HG03135 (cell line): Measurements from ENCODE around the gene ANAPC13.

Experiments
- ATAC-seq: cut with Tn5 transposase; IDR thresholded peaks from one replicate; pipeline ENCODE4 v1.9.1; 2021; ENCODE audit warnings: mild to moderate bottlenecking, moderate library complexity; ENCODE audit not compliant: unreplicated experiment

The ANAPC13 gene

DNA sequence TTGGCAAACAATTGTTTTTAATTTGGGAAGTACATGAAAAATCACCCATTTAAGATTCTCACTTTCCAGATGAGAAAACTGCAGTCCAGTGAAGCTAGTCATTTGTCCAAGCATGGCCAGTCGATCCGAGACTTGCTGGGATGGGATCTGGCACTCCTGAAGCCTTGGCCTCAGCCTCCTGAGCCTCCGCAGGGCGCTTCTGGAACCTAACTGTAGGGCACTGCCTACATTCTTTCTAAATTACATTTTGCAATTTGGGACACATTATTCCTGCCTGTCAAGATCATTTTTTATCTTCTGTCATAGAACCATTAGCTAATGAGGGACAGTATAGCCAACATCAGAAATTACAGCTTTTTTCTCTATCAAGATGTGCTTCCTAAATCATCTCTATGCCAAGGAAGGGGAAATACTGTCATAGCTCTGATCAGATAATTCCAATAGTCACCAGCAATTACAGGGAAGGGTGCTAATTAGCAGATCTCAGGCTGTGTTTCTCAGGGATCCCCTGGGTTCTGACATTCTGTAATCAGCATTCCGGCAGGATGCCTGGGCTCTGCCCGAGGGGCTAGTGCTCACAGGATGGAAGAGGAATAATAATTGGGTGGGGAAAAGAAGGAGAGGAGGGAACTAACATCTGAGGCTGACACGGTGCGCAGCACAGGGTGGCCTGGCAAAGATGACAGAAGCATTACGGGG lies 28.3 kb downstream of the ANAPC13 start:
- no peak for ATAC-seq

DNA sequence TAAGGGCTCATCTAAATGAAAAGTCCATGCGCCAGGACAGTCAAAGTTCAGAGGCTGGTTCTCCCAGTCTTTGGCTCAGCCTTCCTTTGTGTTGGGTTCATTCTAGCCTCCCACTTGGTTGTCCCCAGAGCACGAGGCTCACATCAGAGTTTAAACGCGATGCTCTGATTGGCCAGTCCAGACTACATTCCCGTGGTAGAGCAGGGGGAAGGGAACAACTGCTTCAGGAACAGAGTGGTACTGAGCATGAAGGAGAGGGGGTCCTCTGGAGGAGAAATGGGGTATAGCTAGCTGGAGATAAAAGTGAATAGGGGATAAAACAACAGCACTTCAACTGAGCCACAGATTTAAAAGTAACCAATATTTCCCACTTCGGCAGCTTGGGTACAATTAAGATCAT lies 32.2 kb downstream of the ANAPC13 start:
- no peak for ATAC-seq

DNA sequence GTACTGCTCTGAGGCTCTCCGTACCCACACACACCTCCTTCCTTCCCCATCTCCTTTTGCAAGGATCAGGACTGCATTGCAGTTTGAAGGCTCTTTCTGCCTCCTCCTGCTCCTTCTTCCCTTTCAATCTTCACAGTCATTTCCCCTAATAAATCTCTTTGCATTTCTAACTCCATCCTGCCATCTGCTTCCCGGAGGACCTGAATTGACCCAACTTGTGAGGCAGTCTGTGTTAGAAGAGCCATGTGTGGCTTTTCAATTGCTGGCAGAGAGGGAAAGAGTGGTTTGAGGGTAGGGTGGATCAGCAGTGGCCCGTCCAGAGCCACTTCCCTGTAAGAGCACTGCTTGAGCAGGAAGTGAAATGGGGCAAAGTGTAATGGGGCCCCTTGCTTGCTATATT lies 35.8 kb downstream of the ANAPC13 start:
- ATAC-seq: no peak

DNA sequence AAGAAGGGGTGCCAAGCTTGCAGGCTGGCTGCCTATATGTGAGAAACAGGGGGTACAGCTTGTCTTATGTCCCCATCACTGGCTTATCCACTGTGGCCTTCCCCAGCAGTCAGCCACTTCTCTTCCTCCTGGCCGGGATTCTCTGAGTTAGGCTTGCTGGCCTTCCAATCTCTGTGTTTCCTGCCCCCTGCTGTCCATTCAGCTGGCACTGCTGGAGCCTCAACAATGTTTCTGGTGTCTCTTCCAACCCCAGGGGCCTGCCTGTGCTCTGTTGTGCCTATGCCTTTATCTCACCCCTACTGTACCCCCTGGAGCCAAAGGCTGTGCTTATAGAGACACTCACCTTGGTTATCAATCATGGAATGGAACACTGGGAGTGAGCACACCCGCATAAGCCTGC lies 36.5 kb downstream of the ANAPC13 start:
- ATAC-seq: no peak

DNA sequence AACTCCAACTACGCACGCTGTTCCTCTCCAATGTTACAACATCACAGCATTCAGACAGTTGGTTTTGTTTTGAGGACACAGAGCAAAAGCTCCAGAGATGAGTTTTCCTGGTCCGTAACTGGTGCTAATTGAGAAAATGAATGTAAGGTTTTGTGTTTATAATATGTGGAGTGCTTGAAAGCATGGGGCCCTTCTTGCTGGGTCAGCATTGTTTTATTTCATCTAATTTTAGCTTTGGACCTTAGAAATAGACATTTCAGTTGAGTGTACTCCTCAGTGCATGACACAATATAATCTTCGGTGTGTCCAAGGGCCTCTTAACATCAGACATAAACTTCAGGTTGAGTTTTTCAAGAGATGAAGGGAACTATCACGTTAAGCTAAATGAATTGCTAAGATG lies 37.1 kb downstream of the ANAPC13 start:
- no peak for ATAC-seq

DNA sequence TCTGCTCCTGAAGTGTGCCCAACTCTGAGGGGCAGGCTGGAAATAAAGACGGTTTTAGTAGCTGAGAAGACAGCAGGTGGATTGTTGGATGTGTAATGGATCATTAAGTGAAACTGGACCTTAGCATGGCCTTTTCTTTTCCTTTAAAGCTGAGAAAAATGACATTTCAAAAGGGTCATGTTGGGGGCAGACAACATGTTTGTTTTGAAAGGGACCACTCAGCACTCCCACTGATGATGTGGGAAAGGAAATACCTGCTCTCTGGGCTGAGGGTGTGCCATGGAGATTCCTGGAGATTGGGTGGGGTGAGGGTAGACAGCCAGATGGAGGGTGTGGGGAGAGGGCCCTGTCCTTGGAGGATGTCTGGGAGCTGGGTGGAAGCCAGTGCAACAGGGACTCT lies 38.4 kb downstream of the ANAPC13 start:
- no peak for ATAC-seq

DNA sequence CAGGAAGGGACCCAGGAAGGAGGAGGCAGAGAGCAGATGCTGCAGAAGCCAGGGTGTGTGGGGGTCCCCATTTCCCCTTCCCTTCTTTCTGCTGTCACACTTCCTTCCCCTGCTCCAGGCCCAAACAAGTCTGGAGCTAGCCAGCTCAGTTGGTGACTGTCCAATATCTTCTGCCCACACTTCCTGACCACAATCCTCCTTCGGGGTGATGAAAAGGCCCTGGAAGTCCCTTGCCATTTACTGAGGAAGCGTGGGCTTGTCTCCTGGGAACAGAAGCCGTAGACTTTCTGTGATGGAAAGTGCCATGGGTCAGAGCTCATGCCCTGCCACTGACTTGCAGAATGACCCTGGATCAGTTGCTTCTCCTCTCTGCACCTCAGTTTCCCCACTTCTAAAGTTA lies 39.0 kb downstream of the ANAPC13 start:
- ATAC-seq: no peak

DNA sequence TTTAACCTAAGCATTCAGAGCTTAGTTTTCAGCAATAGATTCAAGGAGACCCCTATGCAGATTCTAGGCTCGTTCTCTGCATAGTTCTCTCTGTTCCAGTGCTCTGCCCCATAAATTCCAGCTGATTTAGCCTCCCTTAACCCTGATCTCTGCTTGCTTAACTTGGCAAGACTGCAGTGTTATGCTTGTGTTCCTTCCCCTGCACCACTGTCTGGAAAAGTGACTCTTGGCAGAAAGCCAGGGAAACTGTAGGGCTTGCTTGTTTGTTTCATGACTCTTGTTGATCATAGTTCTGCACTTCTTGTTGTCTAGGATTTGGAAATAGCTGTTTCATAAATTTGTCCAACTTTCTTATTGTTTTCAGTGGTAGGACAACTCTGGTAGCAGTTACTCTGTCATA lies 40.1 kb downstream of the ANAPC13 start:
- no peak for ATAC-seq

DNA sequence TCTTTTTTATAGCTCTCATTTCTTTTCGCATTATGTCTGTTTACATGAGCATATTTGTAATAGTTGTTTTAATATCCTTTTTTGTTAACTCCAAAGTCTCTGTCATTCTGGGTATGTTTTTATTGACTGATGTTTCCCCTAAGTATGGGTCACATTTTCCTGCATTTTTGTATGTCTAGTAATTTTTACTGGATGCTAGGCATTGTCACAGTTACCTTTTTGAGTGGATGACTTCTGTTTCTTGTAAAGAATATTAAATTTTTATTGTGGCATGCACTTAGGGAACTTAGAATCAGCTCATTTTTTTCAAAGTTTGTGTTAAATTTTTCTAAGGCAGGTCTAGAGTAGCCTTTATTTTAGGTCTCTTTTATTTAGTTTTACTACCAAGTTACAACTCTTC lies 40.7 kb downstream of the ANAPC13 start:
- ATAC-seq: no peak

DNA sequence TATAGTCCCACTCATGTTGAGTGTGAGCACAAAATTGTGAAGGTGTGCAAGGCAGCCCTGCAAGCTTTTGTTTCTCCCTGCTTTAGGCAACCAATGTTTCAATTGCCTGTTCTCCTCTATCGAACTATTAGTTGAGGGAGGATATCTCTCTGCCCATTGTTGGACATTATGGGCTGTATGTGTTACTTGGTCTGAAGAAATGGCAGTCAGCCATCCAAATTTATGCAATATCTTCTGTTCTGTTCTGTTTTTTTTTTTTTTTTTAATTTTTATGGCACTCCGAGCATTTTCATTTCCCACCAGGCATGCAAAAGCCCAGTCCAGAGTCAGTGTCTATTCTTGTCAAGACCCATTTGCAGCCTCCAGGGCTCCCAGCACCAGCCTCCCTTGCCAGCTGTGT lies 44.0 kb downstream of the ANAPC13 start:
- no peak for ATAC-seq

DNA sequence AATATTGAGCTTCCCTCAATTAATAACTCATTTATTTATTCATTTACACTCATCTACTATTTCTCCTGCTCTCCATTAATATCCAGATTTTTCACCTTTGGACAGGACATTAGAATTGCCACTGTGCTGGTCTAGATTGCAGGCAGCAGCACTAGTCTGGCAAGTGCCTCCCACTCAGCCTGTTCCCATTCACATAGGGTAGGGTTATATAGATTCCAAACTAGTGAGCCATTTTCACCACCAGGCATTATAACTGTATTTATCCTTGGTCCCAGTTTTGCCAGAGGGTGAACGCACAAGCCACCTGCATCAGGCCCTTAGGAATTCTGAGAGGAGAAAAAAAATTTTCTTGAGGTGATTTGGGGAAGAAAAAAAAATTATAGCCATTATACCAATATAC lies 44.5 kb downstream of the ANAPC13 start:
- ATAC-seq: no peak

DNA sequence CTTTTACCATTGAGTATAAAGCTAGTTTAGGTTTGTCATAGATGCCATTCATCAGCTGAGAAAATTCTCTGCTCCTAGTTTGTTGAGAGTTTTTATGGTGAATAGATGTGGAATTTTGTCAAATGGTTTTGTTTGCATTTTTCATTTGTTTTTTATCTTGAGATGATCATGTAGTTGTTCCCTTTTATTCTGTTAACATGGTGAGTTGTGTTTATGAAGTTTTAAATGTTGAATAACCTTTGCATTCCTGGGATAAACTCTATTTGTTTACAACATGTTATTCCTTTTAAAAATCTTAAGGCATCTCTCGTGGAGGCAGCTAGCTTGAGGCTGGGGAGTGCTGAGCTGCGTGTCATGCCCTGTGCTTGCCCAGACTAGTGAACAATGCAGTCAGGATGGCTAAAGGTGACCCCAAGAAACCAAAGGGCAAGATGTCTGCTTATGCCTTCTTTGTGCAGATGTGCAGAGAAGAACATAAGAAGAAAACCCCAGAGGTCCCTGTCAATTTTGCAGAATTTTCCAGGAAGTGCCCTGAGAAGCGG lies 48.5 kb downstream of the ANAPC13 start:
- no peak for ATAC-seq

DNA sequence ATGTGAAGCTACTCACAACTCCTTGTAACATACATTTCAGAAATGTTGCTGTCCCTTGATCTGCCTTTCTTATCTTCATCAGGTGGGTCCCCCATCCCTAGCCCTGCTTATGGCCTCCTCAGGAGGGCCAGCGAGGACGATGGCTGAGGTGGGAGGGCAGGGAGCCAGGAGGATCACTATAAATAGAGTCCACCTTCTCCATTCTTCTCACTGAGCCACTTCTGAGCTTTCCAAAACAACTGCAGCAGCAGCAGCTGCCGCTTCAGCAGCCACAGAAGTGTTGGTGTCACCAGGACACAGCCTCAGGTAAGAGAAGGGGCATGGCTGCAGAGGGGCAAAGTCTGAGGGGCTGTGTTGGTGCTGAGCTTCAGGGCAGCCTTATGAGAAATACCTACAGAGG lies 53.5 kb downstream of the ANAPC13 start:
- ATAC-seq: no peak

DNA sequence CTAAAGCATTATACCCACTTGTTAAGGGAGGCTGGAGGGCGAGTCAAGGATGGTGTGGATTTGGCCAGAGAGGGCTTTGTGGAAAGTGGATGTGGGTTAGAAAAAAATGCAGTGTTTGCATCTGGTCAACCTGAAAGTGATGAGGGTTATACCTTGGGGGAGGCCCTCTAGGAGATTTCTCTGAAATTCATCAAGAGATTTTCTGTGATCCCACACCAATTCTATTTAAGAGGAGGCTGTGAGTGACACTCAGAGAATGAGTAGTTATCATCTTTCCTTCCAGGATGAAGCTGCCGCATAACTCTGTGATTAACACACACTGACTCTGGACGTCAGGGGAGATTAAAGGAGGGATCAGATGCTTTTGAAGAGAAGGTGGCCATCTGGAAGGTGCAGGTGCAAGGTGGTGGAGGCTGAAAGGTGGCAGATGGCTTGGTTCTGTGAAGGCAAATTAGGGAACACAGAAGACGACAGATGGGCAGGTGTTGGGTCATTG lies 54.8 kb downstream of the ANAPC13 start:
- ATAC-seq: no peak

DNA sequence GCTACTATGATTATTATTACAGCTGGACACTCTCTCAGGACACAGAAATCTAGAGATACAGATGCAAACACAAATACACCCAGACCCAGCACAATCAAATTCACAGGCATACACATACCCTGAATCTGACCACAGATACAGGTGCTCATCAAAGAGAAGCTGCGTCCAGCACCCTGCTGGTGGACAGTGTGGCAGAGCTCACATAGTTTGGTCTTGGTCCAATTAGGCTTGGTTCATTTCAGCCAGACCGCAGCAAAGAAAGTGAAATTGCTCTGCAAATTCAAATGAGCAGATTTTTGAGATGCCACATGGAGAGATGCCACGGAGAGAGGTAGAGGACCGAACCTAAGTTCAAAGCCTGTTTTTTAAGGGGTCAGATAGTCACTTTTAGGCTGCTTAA lies 55.6 kb downstream of the ANAPC13 start:
- ATAC-seq: no peak

DNA sequence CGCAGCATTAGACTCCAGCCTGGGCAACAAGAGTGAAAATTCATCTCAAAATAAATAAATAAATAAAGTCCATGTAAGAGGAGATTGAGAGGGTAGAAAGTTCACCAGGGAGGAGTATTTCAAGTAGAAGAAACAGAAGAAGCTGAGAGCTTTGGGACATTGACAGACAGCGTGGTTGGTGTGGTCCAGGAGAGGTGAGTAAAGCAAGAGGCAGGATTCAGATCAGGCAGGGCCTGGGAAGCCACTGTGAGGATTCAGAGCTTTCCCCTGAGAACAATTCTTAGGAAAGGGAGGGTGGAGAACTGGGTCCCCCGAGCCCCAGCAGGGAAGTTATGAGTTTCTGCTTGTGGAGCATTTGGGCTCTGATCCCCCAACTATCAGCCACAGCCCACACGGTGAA lies 57.4 kb downstream of the ANAPC13 start:
- no peak for ATAC-seq
